GM18507 (cell line): ENCODE results near the gene PEX5L.

Experiments used
- DNase-seq: peaks from one replicate; pipeline ENCODE4 v3.0.0; 2011; ENCODE audit warnings: low read depth; ENCODE audit not compliant: insufficient read length; ENCODE audit errors: extremely low spot score
- FAIRE-seq: peaks from 2 replicates; lab custom pipeline; 2011; peaks lifted over from hg19 to GRCh38; lab: Jason Lieb, UNC

The PEX5L gene

DNA sequence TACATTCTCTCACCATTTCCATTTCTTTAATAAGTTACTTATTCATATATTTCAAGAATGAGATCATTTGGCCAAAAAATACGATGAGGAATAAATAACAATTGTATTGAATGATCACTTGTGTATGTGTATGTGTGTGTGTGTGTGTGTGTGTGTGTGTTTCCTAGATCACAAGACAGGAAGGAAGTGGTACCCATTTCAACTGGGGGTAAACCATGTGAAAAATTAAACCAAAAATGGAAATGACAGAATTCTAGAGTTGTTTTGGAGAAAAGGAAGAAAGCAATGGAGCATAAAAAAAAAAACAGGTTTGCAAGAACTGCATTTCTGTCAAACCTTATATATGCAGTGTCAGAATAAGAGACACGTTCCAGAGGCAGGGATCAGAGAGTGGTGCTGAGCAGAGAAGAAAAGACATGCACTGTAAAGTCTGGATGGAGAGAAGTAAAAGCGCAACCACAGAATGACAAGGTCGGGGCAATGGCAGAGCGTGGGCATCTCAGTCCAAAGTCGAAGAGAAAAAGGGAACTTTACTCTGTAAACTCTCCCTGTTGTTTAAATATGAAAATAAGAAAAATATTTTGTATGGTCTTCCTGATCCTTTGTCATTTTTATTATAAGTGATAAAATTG, 75.5 kb downstream of the PEX5L start:
- FAIRE-seq = no peak

DNA sequence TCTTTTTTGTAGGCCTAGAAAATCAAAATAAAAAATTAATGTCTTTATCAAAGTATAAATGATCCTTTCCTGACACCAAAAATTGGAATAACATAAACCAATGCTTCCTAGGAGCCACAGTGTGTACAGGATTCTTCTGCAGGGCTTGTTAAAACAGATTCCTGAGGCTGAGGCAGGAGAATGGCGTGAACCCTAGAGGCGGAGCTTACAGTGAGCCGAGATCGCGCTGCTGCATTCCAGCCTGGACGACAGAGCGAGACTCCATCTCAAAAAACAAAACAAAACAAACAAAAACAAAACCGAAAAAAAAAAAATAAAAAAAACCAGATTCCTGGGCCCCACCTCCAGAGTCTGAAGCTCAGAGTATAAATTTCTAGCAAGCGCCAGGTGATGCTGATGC, 78.0 kb downstream of the PEX5L start:
- no peak for FAIRE-seq
- DNase-seq = no peak

More for the DNA sequence above, 75.5 kb downstream of the PEX5L start:
- no peak for DNase-seq

- FAIRE-seq = no peak
- no peak for DNase-seq
Observed at GRCh38 chr3:179958143-179958542, 78.6 kb downstream of the PEX5L start.

GRCh38 chr3:179957264-179957845, 79.4 kb downstream of the PEX5L start:
- DNase-seq (no peak), FAIRE-seq (peak; percentile 77)

DNA sequence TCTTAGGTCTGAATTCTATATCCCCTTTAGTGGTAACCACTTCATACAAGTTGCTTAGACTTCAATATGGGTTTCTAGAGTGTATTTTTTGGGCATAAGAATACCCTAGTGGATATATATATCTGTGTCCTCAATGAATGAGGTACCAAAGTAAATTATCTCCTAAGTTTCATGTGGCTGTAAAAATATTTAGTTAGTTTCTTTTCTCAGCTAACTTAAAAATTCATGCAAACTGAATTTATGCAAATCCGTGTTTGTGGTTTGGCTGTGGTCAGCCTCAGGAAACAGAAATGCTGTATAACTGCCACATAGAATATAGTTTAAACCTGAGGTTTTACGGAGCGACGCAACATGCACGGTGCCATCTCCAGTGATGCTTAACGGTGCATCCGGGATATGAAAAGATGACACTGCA, 80.3 kb downstream of the PEX5L start:
- peak; percentile 29 for DNase-seq
- peak; percentile 97 for FAIRE-seq

DNA sequence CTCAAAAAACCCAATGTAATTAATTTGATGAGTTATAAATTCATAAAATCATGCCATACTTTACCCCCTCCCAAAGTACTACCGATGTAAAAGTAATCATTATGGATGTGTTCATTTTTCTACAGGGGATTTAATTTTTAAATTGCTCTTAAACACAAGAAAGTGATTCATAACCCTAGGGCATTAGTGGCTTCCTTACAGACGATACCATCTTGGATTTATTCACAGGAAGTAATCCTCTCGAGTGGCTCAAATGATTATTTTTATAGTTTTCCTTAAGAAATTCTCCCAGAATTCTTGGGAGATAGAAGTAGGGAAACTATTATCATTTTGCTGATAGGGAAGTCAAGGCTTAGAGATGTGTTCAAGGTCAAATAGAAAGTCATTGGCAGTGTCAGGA, 80.9 kb downstream of the PEX5L start:
- FAIRE-seq = no peak

GRCh38 chr3:179955286-179955685, 81.5 kb downstream of the PEX5L start:
- FAIRE-seq (no peak), DNase-seq (no peak)

More for the DNA sequence above, 80.9 kb downstream of the PEX5L start:
- no peak for DNase-seq

DNA sequence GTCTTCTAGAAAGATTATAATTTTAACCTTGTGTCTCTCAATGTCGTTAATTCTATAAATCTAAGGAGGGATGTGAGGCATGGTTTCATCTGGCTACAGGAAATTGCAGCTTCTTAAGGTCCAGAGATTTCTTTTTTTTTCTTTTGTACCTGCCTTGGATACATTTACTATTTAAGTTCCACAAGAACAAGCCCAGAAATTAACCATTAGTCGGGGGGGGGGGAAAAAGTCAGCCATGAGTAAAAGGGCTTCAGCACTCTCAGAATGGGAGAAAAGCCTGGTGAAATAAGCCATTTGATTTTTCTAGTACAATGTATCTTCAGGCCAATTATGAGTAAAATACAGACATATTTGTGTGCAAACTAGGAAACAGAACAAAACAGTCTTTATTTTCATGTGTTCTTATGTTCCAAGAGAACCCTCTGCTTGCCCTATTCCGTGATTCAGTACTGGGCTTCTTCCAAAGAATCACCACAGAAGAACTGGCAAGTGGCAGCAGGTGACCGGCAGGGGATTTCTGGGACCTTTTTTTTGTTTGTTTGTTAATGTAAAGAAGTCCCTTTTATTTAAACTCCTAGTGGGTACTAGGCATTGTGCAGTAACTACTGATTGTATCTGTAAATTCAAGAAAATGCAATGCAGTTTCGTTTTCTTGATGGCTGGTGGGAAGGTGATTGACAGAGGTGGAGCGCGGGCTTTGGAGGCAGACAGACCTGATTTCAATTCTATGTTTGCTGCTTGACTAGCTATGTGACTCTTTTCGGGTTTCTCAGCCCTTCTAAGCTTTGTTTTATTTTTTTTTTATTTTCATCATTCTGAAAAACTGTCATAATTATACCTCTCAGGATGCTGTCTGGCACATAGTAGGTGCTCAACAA, 82.5 kb downstream of the PEX5L start:
- FAIRE-seq (no peak), DNase-seq (no peak)

DNA sequence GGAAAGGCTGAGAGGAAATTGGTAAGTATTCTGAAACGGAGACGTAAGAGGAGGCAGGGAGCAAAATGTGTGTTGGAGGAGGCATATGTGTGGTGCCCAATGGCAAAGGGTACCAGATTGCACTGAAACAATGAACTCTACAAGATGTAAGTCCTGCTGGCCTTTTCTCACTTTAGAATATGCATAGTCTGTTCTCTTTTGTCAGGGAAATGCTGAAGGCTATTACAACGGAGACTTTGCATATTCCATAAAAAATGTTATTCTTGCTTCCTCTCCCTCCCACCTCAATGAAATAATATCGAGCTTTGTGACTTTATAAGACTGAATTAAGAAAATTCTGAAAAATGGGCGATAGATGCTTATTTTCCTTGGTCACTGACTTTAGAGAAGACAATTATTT, 85.9 kb downstream of the PEX5L start:
- FAIRE-seq = no peak

DNA sequence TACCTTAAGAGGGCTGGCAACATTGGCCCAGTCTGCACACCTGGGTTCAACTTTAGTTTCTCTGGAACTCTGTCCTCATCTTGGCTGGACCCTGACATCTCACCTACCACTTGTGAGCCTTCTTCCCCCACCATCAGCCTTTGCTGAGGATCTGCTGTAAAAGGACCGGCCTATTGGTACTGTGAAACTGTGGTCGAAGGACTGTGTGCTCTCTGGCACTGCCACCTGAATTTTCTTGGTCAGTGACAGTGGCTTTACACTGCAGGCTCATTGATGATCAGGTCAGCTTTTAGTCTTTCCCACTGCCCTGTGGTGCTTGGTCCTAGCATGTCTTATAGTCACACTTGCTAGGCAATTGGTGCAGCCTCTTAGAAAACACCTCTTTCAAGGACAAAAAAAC, 86.9 kb downstream of the PEX5L start:
- DNase-seq (no peak), FAIRE-seq (no peak)

More for the DNA sequence above, 85.9 kb downstream of the PEX5L start:
- no peak for DNase-seq

GRCh38 chr3:179949412-179949811, 87.3 kb downstream of the PEX5L start:
- peak; percentile 21 for FAIRE-seq

GRCh38 chr3:179948740-179949139, 88.0 kb downstream of the PEX5L start:
- DNase-seq = no peak
- no peak for FAIRE-seq

More at GRCh38 chr3:179949412-179949811, 87.3 kb downstream of the PEX5L start:
- no peak for DNase-seq

DNA sequence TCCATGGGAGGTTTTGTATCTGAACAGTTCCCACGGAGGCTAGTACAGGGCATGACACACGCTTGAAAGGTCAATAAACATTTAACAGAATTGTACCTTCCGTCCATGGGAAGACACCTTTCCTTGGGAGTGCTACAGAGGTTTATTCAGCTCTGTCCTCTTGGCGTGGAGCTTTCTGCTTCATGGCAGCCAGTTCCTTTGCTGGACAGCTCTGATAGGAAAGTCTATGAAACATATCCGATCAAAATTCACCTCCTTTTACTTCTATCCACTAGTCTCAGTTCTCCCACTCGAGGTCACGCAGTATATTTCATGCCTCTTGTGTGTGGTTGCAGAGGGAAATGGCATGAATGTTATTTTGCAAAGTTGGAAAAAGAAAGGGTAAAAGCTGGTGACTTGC, 91.2 kb downstream of the PEX5L start:
- FAIRE-seq (no peak), DNase-seq (no peak)

- FAIRE-seq = no peak
- no peak for DNase-seq
Observed at GRCh38 chr3:179943117-179943880, 93.4 kb downstream of the PEX5L start.

GRCh38 chr3:179942553-179943075, 94.1 kb downstream of the PEX5L start:
- DNase-seq (no peak), FAIRE-seq (no peak)

- DNase-seq (no peak), FAIRE-seq (peak; percentile 44)
Observed at GRCh38 chr3:179935710-179936109, 101.0 kb downstream of the PEX5L start.

GRCh38 chr3:179933914-179934313, 102.8 kb downstream of the PEX5L start:
- DNase-seq = no peak
- no peak for FAIRE-seq

- DNase-seq (no peak), FAIRE-seq (no peak)
Observed at GRCh38 chr3:179933080-179933479, 103.7 kb downstream of the PEX5L start.

DNA sequence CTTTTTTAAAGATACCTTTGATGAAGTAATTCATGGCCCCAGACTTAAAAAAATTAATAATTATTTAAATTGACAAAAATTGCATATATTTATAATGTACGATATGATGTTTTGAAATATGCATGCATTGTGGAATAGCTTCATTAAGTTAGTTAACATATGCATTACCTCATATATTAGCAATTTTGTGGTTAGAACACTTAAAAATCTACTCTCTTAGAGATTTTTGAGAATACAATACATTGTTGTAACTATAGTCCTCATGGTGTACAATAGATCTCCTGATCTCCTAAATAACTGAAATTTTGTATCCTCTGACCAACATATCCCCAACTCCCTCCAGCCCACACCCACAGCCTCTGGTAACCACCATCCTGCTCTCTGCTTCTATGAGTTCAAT, 104.1 kb downstream of the PEX5L start:
- FAIRE-seq = no peak

More for the DNA sequence above, 104.1 kb downstream of the PEX5L start:
- DNase-seq = no peak
